GM18951 (cell line): ENCODE data around the gene RCBTB1.

ENCODE experiments used
- POLR2A ChIP-seq: IDR thresholded peaks from 4 replicates; pipeline ENCODE4 v1.6.1; 2011; ENCODE audit warnings: mild to moderate bottlenecking; ENCODE audit not compliant: insufficient read length, insufficient read depth; ENCODE audit errors: extremely low read depth
- in situ Hi-C: fragments of 300-500 bp; cut with MboI; formaldehyde crosslinking; loops from one replicate; pipeline ENCODE4 v1.12.0; 2022; ENCODE audit warnings: low sequenced_read_pairs, mixed read lengths, inconsistent platforms; ENCODE audit not compliant: unreplicated experiment

The RCBTB1 gene

DNA sequence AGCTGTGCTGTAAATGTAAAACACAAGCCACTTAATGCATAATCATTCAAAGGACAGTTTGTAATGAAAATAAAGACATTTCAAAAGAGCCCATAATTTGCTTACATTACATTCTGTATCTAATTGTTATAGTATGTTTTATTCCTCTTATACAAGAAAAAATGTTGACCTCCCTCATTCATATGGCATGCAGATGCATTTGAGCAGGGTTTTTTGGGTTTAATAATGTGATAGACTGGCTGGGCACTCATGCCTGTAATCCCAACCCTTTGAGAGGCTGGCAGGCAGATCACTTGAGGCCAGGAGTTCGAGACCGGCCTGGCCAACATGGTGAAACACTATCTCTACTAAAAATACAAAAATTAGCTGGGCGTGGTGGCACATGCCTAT lies 31.3 kb upstream of the RCBTB1 start:
- TF ChIP-seq POLR2A = no peak
- in situ Hi-C loops = loop anchor here (10.0 kb wide), 1 partner anchor 312 kb away; no protein-coding TSS in a partner anchor

DNA sequence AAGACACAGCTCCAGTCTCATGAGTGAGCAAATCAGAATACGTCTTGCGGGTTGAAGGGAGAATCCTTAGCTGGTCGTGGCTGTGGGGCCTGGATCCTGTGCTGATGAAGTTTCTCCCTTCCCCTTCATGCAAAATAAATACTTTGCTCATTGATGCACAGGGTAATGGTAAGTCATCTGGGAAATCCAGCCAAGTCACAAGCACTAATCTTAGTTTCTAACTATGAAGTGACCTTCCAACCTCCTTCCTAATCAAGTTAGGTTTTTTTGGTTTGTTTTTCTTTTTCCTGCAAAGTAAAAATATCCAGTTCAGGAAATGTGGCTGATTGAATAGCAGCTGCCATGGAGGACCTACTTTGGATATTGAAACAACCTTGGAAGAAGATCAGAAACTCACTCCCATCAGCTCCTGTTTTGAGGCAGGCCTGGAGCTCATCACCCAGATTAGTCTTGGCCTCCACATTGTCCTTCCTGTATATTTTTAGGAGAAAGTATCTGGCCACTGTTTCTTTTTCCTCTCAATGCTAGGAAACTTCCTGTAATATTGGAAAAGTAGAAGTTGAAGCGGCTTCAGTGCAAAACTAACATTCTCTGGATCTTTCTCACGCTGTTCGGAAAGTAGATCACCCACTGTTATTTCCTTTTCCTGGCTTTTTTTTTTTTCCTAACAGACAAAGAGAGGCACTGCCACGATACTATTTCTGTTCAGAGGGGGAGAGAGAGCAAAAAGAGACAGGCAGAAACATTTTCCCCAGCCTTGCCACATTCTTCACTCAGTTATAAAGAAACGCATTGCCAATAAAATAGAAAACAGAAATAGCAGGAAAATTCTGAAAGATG lies 30.7 kb upstream of the RCBTB1 start:
- in situ Hi-C loops = loop anchor here (10.0 kb wide), 1 partner anchor 311 kb away; no protein-coding TSS in a partner anchor
- no peak for TF ChIP-seq POLR2A

DNA sequence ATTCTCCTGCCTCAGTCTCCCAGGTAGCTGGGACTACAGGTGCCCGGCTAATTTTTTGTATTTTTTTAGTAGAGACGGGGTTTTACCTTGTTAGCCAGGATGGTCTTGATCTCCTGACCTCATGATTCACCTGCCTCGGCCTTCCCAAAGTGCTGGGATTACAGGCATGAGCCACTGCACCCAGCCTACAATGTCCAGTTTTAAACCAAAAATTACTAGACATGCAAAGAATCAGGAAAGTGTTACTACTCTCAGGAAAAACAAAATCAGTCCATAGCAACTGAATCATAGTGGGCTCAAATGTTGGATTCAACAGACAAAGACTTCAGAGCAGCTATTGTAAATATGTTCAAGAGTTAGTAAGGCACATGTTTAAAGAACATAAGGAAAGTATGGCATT lies 26.7 kb upstream of the RCBTB1 start:
- in situ Hi-C loops = loop anchor here (10.0 kb wide), 1 partner anchor 307 kb away; no protein-coding TSS in a partner anchor

DNA sequence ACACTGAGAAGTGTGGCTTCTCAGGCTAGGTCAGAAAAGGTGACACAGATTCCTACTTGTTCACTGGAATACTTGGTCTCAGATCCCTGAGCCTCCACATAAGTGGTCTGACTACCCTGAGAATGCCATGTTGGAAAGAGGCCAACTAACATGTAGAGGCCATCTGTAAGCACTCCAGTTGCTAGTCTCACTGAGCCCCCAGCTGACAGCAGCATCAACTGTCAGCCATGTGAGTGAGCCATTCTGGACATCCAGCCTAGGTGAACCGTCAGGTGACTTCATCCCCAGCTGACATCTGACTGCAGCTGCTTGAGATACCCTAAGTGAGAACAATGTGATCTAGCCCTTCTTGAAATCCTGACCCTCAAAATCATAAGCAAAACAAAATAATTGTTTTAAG lies 24.8 kb upstream of the RCBTB1 start:
- in situ Hi-C loops = loop anchor here (10.0 kb wide), 1 partner anchor 305 kb away; no protein-coding TSS in a partner anchor
- no peak for TF ChIP-seq POLR2A

DNA sequence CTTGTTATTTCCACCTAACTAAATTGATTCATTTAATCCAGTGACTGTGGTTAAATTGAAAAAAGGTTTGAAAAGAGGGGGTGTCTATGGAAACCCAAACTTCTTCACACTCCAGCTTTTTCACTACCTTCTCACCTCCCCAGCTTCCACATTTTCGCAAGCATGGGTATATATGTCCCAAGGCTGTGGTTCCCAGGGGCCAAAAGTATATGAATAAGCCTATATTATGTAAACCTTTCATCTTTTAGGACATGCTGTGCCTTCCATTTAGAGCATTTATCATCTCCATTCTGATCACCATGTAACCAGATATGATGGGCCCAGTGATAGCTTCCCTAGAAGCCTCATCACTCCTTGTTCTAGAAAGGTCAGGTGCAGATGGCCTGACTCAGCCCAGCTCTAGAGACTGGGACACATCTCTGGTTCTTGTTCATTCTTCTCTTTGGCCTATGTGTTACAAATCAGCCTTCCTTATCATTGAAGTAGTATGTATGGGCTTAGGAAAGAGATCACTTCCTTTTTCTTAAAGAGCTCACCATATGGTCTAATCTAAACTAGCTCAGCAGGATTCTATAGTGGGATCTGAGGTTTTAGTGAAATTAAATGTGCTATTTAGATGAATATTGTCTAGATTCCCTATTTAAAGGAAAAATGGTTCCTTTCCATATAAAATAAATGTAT lies 23.4 kb upstream of the RCBTB1 start:
- no peak for TF ChIP-seq POLR2A
- in situ Hi-C loops = loop anchor here (10.0 kb wide), 2 partner anchors 114 to 184 kb away; partner anchors contain the start of gene PHF11

GRCh38 chr13:49607761-49608160 lies 22.4 kb upstream of the RCBTB1 start:
- in situ Hi-C loops = loop anchor here (10.0 kb wide), 2 partner anchors 113 to 183 kb away; partner anchors contain the start of gene PHF11

GRCh38 chr13:49606747-49607648 lies 21.6 kb upstream of the RCBTB1 start:
- in situ Hi-C loops = loop anchor here (10.0 kb wide), 2 partner anchors 112 to 182 kb away; partner anchors contain the start of gene PHF11
- no peak for TF ChIP-seq POLR2A

More at GRCh38 chr13:49607761-49608160, 22.4 kb upstream of the RCBTB1 start:
- TF ChIP-seq POLR2A = no peak

- no peak for TF ChIP-seq POLR2A
Measured at GRCh38 chr13:49604570-49604969, 19.2 kb upstream of the RCBTB1 start.

GRCh38 chr13:49602615-49603014 lies 17.3 kb upstream of the RCBTB1 start:
- in situ Hi-C loops = loop anchor here (10.0 kb wide), 2 partner anchors 108 to 178 kb away; partner anchors contain the start of gene PHF11

More at GRCh38 chr13:49604570-49604969, 19.2 kb upstream of the RCBTB1 start:
- in situ Hi-C loops = loop anchor here (10.0 kb wide), 2 partner anchors 110 to 180 kb away; partner anchors contain the start of gene PHF11

GRCh38 chr13:49602005-49602404 lies 16.6 kb upstream of the RCBTB1 start:
- in situ Hi-C loops = loop anchor here (10.0 kb wide), 2 partner anchors 107 to 177 kb away; partner anchors contain the start of gene PHF11
- TF ChIP-seq POLR2A = no peak

GRCh38 chr13:49597043-49597641 lies 11.8 kb upstream of the RCBTB1 start:
- in situ Hi-C loops = no loop called here
- no peak for TF ChIP-seq POLR2A

DNA sequence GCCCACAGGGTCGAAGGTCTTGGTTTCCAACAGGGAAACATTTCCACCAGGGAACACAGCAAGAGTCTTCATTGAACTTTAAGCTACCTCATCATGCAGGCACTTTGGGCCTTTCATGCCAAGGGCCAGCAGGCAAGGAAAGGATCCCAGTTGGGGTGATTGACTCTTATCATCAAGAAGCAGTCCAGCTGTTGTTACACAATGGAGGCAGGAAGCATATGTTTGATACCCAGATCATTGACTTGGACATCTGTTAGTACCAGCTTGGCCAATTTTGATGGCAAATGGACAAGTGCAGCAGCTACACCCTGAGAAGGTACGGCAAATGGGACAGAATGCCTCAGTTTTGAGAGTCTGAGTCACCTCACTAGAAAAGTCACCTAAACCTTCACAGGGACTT lies 10.9 kb upstream of the RCBTB1 start:
- TF ChIP-seq POLR2A = no peak
- in situ Hi-C loops = no loop called here
